ENCODE results near the gene SYT5. TPM values are rescaled to one million over a fixed set of nuclear protein-coding genes. Genes with fewer than 3 reads are reported as not detected.
A peak's percentile ranks its signal among the peaks of the same experiment; 100 is the strongest.

Gene SYT5
- total and polyA plus RNA-seq, 9 of the 15 experiments (the other 6 are each of a cell fraction or from before 2014, with no cell fraction given) = 1.3 to 20.9 (median 8.8) TPM

DNA sequence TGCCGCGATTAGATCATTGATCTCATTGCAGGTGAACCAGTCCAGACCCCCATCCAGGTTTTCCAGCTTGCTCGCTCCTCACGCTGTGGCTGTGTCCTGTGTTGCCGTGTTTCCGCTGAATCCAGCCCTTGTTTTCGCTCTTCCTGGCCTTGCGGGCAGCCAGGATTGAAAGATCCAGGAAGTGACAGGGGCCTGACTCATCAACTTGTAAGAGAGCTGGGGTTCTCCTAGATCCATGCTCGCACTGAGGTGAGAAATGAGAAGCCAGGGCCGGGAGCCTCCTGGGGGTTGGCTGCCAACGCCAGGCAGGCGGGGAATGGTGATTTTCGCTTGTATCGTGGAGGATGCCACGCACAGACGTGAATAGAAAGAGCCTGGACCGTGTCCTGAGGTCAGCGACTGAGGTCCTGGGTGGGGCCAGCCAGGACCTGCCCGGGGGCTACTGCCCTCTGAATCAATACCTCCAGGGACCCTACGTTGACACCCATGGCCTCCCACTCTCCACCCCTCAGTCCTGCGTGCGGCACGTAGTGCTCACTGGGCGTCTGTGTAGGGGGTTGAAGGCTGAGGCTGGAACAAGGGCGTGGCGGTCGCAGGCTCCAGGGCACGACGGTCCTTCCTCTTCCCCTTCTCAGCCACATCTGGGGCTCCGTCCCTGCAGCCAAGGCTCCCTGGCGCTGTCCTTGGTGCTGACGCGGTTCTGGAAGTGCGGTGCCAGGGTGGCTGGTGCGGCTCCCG, 36.5 kb upstream of the SYT5 start (continued):
- TF ChIP-seq, protein P1, sequence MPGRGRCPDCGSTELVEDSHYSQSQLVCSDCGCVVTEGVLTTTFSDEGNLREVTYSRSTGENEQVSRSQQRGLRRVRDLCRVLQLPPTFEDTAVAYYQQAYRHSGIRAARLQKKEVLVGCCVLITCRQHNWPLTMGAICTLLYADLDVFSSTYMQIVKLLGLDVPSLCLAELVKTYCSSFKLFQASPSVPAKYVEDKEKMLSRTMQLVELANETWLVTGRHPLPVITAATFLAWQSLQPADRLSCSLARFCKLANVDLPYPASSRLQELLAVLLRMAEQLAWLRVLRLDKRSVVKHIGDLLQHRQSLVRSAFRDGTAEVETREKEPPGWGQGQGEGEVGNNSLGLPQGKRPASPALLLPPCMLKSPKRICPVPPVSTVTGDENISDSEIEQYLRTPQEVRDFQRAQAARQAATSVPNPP (IDR thresholded peaks at IDR 0.05; ENCODE audit: borderline replicate concordance, insufficient read depth, insufficient read length) = no peak
- no peak for TF ChIP-seq SMARCB1 (IDR thresholded peaks at IDR 0.05; ENCODE audit: insufficient read length, low read depth)
- peak; percentile 20; the same call in 1 of the 2 replicates for TF ChIP-seq ESRRB (CRISPR knock-in tag; IDR thresholded peaks at IDR 0.05; ENCODE audit: borderline replicate concordance)
- TF ChIP-seq TEAD2 (tag; IDR thresholded peaks at IDR 0.05) = no peak
- peak; percentile 95 for TF ChIP-seq ZNF232 (CRISPR knock-in tag; IDR thresholded peaks at IDR 0.05)
- TF ChIP-seq, protein P2, sequence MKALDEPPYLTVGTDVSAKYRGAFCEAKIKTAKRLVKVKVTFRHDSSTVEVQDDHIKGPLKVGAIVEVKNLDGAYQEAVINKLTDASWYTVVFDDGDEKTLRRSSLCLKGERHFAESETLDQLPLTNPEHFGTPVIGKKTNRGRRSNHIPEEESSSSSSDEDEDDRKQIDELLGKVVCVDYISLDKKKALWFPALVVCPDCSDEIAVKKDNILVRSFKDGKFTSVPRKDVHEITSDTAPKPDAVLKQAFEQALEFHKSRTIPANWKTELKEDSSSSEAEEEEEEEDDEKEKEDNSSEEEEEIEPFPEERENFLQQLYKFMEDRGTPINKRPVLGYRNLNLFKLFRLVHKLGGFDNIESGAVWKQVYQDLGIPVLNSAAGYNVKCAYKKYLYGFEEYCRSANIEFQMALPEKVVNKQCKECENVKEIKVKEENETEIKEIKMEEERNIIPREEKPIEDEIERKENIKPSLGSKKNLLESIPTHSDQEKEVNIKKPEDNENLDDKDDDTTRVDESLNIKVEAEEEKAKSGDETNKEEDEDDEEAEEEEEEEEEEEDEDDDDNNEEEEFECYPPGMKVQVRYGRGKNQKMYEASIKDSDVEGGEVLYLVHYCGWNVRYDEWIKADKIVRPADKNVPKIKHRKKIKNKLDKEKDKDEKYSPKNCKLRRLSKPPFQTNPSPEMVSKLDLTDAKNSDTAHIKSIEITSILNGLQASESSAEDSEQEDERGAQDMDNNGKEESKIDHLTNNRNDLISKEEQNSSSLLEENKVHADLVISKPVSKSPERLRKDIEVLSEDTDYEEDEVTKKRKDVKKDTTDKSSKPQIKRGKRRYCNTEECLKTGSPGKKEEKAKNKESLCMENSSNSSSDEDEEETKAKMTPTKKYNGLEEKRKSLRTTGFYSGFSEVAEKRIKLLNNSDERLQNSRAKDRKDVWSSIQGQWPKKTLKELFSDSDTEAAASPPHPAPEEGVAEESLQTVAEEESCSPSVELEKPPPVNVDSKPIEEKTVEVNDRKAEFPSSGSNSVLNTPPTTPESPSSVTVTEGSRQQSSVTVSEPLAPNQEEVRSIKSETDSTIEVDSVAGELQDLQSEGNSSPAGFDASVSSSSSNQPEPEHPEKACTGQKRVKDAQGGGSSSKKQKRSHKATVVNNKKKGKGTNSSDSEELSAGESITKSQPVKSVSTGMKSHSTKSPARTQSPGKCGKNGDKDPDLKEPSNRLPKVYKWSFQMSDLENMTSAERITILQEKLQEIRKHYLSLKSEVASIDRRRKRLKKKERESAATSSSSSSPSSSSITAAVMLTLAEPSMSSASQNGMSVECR (CRISPR knock-in tag; IDR thresholded peaks at IDR 0.05) = peak; percentile 98
- no peak for TF ChIP-seq CLOCK (CRISPR knock-in tag; IDR thresholded peaks at IDR 0.05; ENCODE audit: borderline replicate concordance)
- no peak for TF ChIP-seq PTTG1 (tag; IDR thresholded peaks at IDR 0.05; ENCODE audit: low read depth)
- TF ChIP-seq BRD4 (IDR thresholded peaks at IDR 0.05) = no peak
- peak; percentile 99 for TF ChIP-seq EHMT2 (IDR thresholded peaks at IDR 0.05)
- no peak for TF ChIP-seq ARID3B (CRISPR knock-in tag; IDR thresholded peaks at IDR 0.05; ENCODE audit: borderline replicate concordance)
- no peak; the same call in none of the 2 replicates for TF ChIP-seq CREB3L1 (IDR thresholded peaks at IDR 0.05; ENCODE audit: borderline replicate concordance, low read depth)
- TF ChIP-seq KDM5B (IDR thresholded peaks at IDR 0.05; ENCODE audit: insufficient replicate concordance, low read depth, low read length) = peak; percentile 70
- no peak for TF ChIP-seq CHD4 (IDR thresholded peaks at IDR 0.05; ENCODE audit: insufficient read depth, insufficient replicate concordance, low read depth, low read length, poor library complexity, severe bottlenecking)
